OCI-LY1 (cell line): Measurements from ENCODE around the gene SRPX2.

Experiments used
- H2AFZ ChIP-seq: fragments of 200-600 bp; sonication (generic), shearing (Covaris generic); 2 replicates; pipeline ENCODE4 v1.6.0; 2014; ENCODE audit warnings: antibody characterized with exemption, mild to moderate bottlenecking, low read length
- H3F3A ChIP-seq: fragments of 200-600 bp; sonication (generic), shearing (Covaris generic); 2 replicates; pipeline ENCODE4 v1.6.0; 2014; ENCODE audit warnings: mild to moderate bottlenecking, antibody characterized with exemption, low read length, moderate library complexity; ENCODE audit not compliant: insufficient read depth
- H3K27ac ChIP-seq: fragments of 200-600 bp; sonication (generic); 2 replicates; pipeline ENCODE4 v1.5.1; 2014; ENCODE audit warnings: low read length, mixed run types, mild to moderate bottlenecking, low read depth; ENCODE audit not compliant: poor library complexity, severe bottlenecking
- H3K27me3 ChIP-seq: fragments of 200-600 bp; sonication (generic); 2 replicates; pipeline ENCODE4 v1.6.0; 2014; ENCODE audit warnings: antibody characterized with exemption, mild to moderate bottlenecking, low read length, moderate library complexity; ENCODE audit not compliant: insufficient read depth
- H3K36me3 ChIP-seq: fragments of 200-600 bp; sonication (generic); 2 replicates; pipeline ENCODE4 v1.6.1; 2014; ENCODE audit warnings: mild to moderate bottlenecking, antibody characterized with exemption, low read length, moderate library complexity, mixed read lengths; ENCODE audit not compliant: insufficient read depth
- H3K4me1 ChIP-seq: fragments of 200-600 bp; sonication (generic); 2 replicates; pipeline ENCODE4 v1.5.1; 2014; ENCODE audit warnings: mild to moderate bottlenecking, low read length, moderate library complexity; ENCODE audit not compliant: insufficient read depth, severe bottlenecking
- H3K4me2 ChIP-seq: fragments of 200-600 bp; sonication (generic), shearing (Covaris generic); 2 replicates; pipeline ENCODE4 v1.6.1; 2014; ENCODE audit warnings: low read length
- H3K4me3 ChIP-seq: fragments of 200-600 bp; sonication (generic); 2 replicates; pipeline ENCODE4 v1.5.1; 2014; ENCODE audit warnings: low read length, low read depth, mild to moderate bottlenecking, mixed read lengths; ENCODE audit not compliant: poor library complexity, severe bottlenecking
- H3K79me2 ChIP-seq: fragments of 200-600 bp; shearing (Covaris generic); 2 replicates; pipeline ENCODE4 v1.6.1; 2016; ENCODE audit warnings: mixed run types, low read length, mixed read lengths; ENCODE audit not compliant: insufficient read depth
- H3K9ac ChIP-seq: fragments of 200-600 bp; sonication (generic), shearing (Covaris generic); 2 replicates; pipeline ENCODE4 v1.6.1; 2014; ENCODE audit warnings: mild to moderate bottlenecking, low read length, mixed read lengths
- H3K9me2 ChIP-seq: fragments of 200-600 bp; sonication (generic), shearing (Covaris generic); 2 replicates; pipeline ENCODE4 v1.6.1; 2014; ENCODE audit warnings: low read depth, mild to moderate bottlenecking, low read length, mixed read lengths
- H3K9me3 ChIP-seq: fragments of 200-600 bp; shearing (Covaris generic); 2 replicates; pipeline ENCODE4 v1.6.1; 2014; ENCODE audit warnings: low read length, mixed read lengths
- H4K20me1 ChIP-seq: fragments of 200-600 bp; sonication (generic), shearing (Covaris generic); 2 replicates; pipeline ENCODE4 v1.6.0; 2016; ENCODE audit warnings: mild to moderate bottlenecking, low read length; ENCODE audit not compliant: insufficient read depth
- EZH2 ChIP-seq: fragments of 200-600 bp; sonication (generic), shearing (Covaris generic); IDR thresholded peaks from 2 replicates; pipeline ENCODE4 v1.8.0; 2017; ENCODE audit warnings: borderline replicate concordance, mixed run types, mild to moderate bottlenecking, antibody characterized with exemption, low read length, moderate library complexity, mixed read lengths
- TF ChIP-seq, protein P1 (sequence below): fragments of 200-600 bp; sonication (generic), shearing (Covaris generic); IDR thresholded peaks from 2 replicates; pipeline ENCODE4 v1.5.1; 2017; ENCODE audit warnings: mild to moderate bottlenecking, antibody characterized with exemption, low read length, moderate library complexity, mixed read lengths

SRPX2 gene

DNA sequence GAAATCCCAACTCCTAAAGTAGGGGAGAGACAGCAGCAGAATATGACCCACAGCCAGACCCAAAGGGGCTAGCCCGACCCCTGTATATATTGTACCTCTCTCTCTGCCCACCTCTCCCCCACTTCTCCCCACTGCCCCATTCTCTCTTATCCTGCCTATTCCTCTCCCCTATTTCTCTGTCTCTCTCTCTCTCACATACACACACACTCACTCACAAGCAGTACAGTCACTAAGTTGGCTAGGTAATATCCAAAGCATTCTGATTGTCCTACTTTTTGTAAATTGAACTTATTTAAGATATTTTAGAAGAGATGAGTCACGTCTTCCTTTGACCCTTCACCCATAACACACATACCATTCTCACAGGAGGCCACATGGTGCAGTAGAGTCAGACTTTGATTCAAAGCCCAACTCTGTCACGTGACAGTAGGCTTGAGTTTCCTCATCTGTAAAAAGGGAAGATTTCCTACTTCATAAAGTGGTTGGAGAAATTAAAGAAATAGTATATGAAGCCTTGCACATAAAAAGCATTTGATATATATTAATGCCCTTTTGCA lies 29.5 kb downstream of the SRPX2 start:
- H3K4me3 ChIP-seq, result no peak overlapping the region
- H3K4me2 ChIP-seq, result no peak overlapping the region
- no peaks in the 10 kb centered on the region for H3F3A ChIP-seq
- no peaks in the 10 kb centered on the region for H3K36me3 ChIP-seq
- no peak overlapping the region for H2AFZ ChIP-seq
- no peak overlapping the region for H3K9ac ChIP-seq
- H3K9me2 ChIP-seq, result no peaks in the 10 kb centered on the region
- H3K9me3 ChIP-seq, result no peaks in the 10 kb centered on the region
- no peaks in the 10 kb centered on the region for H4K20me1 ChIP-seq
- H3K27ac ChIP-seq, result no peak overlapping the region
- no peak for TF ChIP-seq EZH2
- H3K4me1 ChIP-seq, result no peaks in the 10 kb centered on the region
- H3K27me3 ChIP-seq, result no peaks in the 10 kb centered on the region
- H3K79me2 ChIP-seq, result no peaks in the 10 kb centered on the region

DNA sequence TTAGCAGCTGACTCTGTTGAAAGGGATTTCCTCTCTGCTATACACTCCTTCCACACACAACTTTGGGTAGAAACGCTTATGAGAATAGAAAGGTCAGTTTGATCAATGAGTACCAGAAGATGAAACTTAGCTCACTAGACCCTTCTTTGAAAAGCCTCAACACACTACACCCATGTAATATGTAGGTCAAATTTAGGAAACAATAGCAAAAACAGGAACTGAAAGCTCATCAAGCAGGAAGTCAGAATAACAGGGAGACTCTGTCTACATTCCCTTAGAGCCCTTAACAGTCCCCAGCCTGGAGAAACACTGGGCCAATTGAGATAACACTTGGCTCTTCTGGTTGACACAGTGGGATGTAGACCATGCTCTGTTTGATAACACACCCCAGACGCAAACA lies 30.7 kb downstream of the SRPX2 start:
- no peak overlapping the region for H3K4me2 ChIP-seq

DNA sequence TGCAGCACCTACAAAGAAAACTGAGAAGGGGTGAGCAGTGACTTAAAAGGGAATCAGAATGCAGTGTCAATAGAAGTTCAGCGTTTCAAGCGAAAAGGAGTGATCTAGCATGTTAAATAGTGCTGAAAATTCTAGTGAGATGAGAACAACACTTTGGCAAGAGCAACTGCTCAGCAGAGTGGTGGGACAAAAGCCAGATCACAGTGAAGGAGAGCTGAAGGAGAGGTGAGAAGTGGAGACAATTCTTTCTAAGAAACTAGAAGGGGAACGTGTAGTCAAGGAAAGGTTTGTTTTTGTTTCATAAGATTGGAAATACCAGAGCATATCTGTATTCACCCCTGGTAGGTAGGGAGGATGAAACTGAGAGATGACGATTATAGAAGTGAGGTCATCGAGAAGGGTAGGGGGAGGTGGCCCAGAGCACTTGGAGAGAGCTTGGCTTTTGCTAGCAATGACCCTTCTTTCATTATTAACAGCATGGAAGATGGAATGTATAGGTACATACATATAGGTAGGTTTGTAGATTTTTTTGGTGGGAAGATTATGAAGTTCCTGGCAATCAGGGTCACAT lies 33.7 kb downstream of the SRPX2 start:
- Histone ChIP-seq H3K79me2 (no peaks in the 10 kb centered on the region), H4K20me1 (no peaks in the 10 kb centered on the region), H3K27ac (no peak overlapping the region), H3K9ac (no peak overlapping the region), H3K27me3 (no peaks in the 10 kb centered on the region), H3K4me3 (no peak overlapping the region), H3K9me2 (no peaks in the 10 kb centered on the region), H3K4me2 (no peak overlapping the region), H3K4me1 (no peaks in the 10 kb centered on the region), H3K9me3 (no peaks in the 10 kb centered on the region), H3F3A (no peaks in the 10 kb centered on the region), H2AFZ (no peak overlapping the region), H3K36me3 (no peaks in the 10 kb centered on the region)
- no peak for TF ChIP-seq EZH2
- TF ChIP-seq, protein P1, sequence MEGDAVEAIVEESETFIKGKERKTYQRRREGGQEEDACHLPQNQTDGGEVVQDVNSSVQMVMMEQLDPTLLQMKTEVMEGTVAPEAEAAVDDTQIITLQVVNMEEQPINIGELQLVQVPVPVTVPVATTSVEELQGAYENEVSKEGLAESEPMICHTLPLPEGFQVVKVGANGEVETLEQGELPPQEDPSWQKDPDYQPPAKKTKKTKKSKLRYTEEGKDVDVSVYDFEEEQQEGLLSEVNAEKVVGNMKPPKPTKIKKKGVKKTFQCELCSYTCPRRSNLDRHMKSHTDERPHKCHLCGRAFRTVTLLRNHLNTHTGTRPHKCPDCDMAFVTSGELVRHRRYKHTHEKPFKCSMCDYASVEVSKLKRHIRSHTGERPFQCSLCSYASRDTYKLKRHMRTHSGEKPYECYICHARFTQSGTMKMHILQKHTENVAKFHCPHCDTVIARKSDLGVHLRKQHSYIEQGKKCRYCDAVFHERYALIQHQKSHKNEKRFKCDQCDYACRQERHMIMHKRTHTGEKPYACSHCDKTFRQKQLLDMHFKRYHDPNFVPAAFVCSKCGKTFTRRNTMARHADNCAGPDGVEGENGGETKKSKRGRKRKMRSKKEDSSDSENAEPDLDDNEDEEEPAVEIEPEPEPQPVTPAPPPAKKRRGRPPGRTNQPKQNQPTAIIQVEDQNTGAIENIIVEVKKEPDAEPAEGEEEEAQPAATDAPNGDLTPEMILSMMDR, result no peak

More for the DNA sequence above, 30.7 kb downstream of the SRPX2 start:
- H3K36me3 ChIP-seq, result no peaks in the 10 kb centered on the region
- no peaks in the 10 kb centered on the region for H3K9me2 ChIP-seq
- H3K27me3 ChIP-seq, result no peaks in the 10 kb centered on the region
- H3K9me3 ChIP-seq, result no peaks in the 10 kb centered on the region
- H2AFZ ChIP-seq, result no peak overlapping the region
- no peak overlapping the region for H3K9ac ChIP-seq
- no peaks in the 10 kb centered on the region for H3K4me1 ChIP-seq
- H4K20me1 ChIP-seq, result no peaks in the 10 kb centered on the region
- no peak overlapping the region for H3K4me3 ChIP-seq
- H3F3A ChIP-seq, result no peaks in the 10 kb centered on the region
- no peaks in the 10 kb centered on the region for H3K79me2 ChIP-seq
- no peak overlapping the region for H3K27ac ChIP-seq
- TF ChIP-seq, protein P1, result no peak
- TF ChIP-seq EZH2, result no peak

GRCh38 chrX:100680756-100681155 lies 36.8 kb downstream of the SRPX2 start:
- H3K27ac ChIP-seq, result no peak overlapping the region
- H3K27me3 ChIP-seq, result no peaks in the 10 kb centered on the region
- no peak overlapping the region for H2AFZ ChIP-seq
- H3K9me3 ChIP-seq, result no peaks in the 10 kb centered on the region
- no peaks in the 10 kb centered on the region for H3K79me2 ChIP-seq
- no peaks in the 10 kb centered on the region for H4K20me1 ChIP-seq
- TF ChIP-seq, protein P1, result no peak
- TF ChIP-seq EZH2, result no peak
- no peak overlapping the region for H3K4me3 ChIP-seq
- no peak overlapping the region for H3K4me2 ChIP-seq
- H3F3A ChIP-seq, result no peaks in the 10 kb centered on the region
- no peak overlapping the region for H3K9ac ChIP-seq
- H3K4me1 ChIP-seq, result no peaks in the 10 kb centered on the region
- H3K9me2 ChIP-seq, result no peaks in the 10 kb centered on the region
- no peaks in the 10 kb centered on the region for H3K36me3 ChIP-seq
